GM12892 (cell line): ENCODE measurements around the gene CEP120.
"Not testable (repeated sequence)": the region's sequence is repeated elsewhere in the genome, so short reads cannot be mapped to it uniquely, and the experiment has no call there.

Experiments
- DNase-seq: peaks from one replicate; pipeline ENCODE4 v3.0.0; 2011; ENCODE audit not compliant: insufficient read length
- FAIRE-seq: peaks from 2 replicates; lab custom pipeline; 2011; peaks lifted over from hg19 to GRCh38; lab: Jason Lieb, UNC
- POLR2A ChIP-seq: IDR thresholded peaks from 2 replicates; pipeline ENCODE4 v1.6.1; 2011; ENCODE audit warnings: low read depth, low read length, control low read depth
- POLR2AphosphoS5 ChIP-seq: IDR thresholded peaks from 2 replicates; pipeline ENCODE4 v1.6.1; 2011; ENCODE audit warnings: low read depth, low read length, control low read depth
- TAF1 ChIP-seq: IDR thresholded peaks from 2 replicates; pipeline ENCODE4 v1.6.1; 2011; ENCODE audit warnings: low read depth, mild to moderate bottlenecking, control low read depth, low read length, borderline replicate concordance

Gene CEP120

GRCh38 chr5:123412206-123412605 is 11.0 kb downstream of the CEP120 start:
- DNase-seq (no peak), FAIRE-seq (no peak)
- TF ChIP-seq TAF1 (no peak), POLR2A (no peak), POLR2AphosphoS5 (no peak)

- DNase-seq, FAIRE-seq: not testable (repeated sequence)
Observed at GRCh38 chr5:123401999-123402398, 21.2 kb downstream of the CEP120 start.

- FAIRE-seq = no peak
- TF ChIP-seq POLR2A (no peak), POLR2AphosphoS5 (no peak), TAF1 (no peak)
Observed at GRCh38 chr5:123401320-123401719, 21.9 kb downstream of the CEP120 start.

GRCh38 chr5:123400870-123401291 is 22.3 kb downstream of the CEP120 start:
- DNase-seq, FAIRE-seq: not testable (repeated sequence)

More at GRCh38 chr5:123401320-123401719, 21.9 kb downstream of the CEP120 start:
- DNase-seq = no peak

- TF ChIP-seq POLR2A (no peak), TAF1 (no peak), POLR2AphosphoS5 (no peak)
- DNase-seq = no peak
- no peak for FAIRE-seq
Observed at GRCh38 chr5:123398058-123398733, 25.0 kb downstream of the CEP120 start.

- DNase-seq (no peak), FAIRE-seq (no peak)
- no peak for TF ChIP-seq POLR2A
Observed at GRCh38 chr5:123397538-123397937, 25.7 kb downstream of the CEP120 start.

- TF ChIP-seq POLR2AphosphoS5 (no peak), POLR2A (no peak), TAF1 (no peak)
- DNase-seq = no peak
- no peak for FAIRE-seq
Observed at GRCh38 chr5:123391009-123391408, 32.2 kb downstream of the CEP120 start.

GRCh38 chr5:123389794-123390193 is 33.4 kb downstream of the CEP120 start:
- FAIRE-seq (no peak), DNase-seq (no peak)
- no peak for TF ChIP-seq POLR2AphosphoS5
- TF ChIP-seq POLR2A = no peak
- no peak for TF ChIP-seq TAF1

GRCh38 chr5:123387313-123387712 is 35.9 kb downstream of the CEP120 start:
- no peak for FAIRE-seq
- DNase-seq = no peak
- TF ChIP-seq POLR2A (no peak), POLR2AphosphoS5 (no peak), TAF1 (no peak)

- no peak for TF ChIP-seq POLR2A
- TF ChIP-seq TAF1 = no peak
- TF ChIP-seq POLR2AphosphoS5 = no peak
- DNase-seq (no peak), FAIRE-seq (no peak)
Observed at GRCh38 chr5:123382252-123382651, 41.0 kb downstream of the CEP120 start.

GRCh38 chr5:123371575-123372179 is 51.5 kb downstream of the CEP120 start:
- no peak for TF ChIP-seq POLR2AphosphoS5
- no peak for FAIRE-seq
- DNase-seq = no peak

GRCh38 chr5:123369371-123369968 is 53.7 kb downstream of the CEP120 start:
- TF ChIP-seq POLR2AphosphoS5 = no peak
- no peak for TF ChIP-seq TAF1
- no peak for TF ChIP-seq POLR2A
- no peak for FAIRE-seq
- DNase-seq = no peak

GRCh38 chr5:123367739-123368138 is 55.5 kb downstream of the CEP120 start:
- TF ChIP-seq POLR2A = no peak
- no peak for TF ChIP-seq POLR2AphosphoS5
- TF ChIP-seq TAF1 = no peak
- DNase-seq (no peak), FAIRE-seq (no peak)

GRCh38 chr5:123365156-123365555 is 58.0 kb downstream of the CEP120 start:
- FAIRE-seq (no peak), DNase-seq (no peak)
- TF ChIP-seq POLR2AphosphoS5 = no peak
- no peak for TF ChIP-seq POLR2A
- TF ChIP-seq TAF1 = no peak
